Gastrocnemius medialis (tissue), 4 donors: Measurements from ENCODE around the gene ZNF687.

Experiments used
- POLR2A ChIP-seq, 2 donors: fragments of 450-650 bp; IDR thresholded peaks; one replicate each; pipeline ENCODE4 v1.6.1; 2017; ENCODE audit warnings: antibody characterized with exemption in 2 of 2, mild to moderate bottlenecking in 2 of 2, moderate library complexity in 2 of 2
- TF ChIP-seq, protein P1 (sequence below), 5 experiments: fragments of 450-650 bp in 3 of 5; fragments of 200-600 bp in 2 of 5; sonication (generic) in 2 of 5; IDR thresholded peaks in 4 of 5; conservative IDR thresholded peaks in 1 of 5; 1 replicate in 4 of 5; 2 replicates in 1 of 5; pipeline ENCODE4 v1.5.1; 2016 to 2019; ENCODE audit warnings: antibody characterized with exemption in 5 of 5, mild to moderate bottlenecking in 3 of 5, moderate library complexity in 3 of 5

DNA sequence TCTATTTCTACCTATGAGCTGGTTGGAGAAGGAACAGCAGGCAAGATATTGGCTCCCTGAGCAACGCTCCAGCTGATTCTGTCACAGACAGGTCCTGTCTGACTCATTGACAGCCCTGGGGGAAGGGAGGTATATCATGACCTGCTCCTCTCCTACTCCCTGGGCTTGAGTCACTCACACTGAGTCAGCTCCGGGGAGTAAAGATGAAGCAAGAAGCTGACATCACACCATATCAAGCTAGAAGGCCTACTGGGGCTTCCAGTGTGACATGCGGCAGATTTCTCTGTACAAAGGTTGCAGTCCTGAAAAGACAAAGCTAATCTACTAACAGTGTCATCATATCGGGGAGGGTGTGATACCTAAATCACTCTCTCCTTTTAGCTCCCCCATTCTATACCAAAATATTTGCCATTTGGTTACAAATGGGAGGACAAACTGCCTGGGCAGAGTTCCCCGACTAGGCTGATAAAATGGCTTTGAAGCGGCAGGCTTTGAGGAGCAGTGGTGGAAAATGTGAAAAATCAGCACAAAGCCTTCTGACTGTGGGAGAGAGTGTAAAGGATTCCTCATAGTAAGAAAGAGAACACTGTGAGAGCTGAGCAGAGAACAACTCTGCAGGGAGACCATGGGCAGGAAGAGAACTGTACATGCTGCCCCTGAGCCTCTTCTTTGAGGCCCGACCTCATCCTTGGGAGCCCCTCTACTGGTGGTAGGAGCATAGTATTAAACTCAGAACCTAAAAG, 29.7 kb downstream of the ZNF687 start:
- TF ChIP-seq, protein P1, sequence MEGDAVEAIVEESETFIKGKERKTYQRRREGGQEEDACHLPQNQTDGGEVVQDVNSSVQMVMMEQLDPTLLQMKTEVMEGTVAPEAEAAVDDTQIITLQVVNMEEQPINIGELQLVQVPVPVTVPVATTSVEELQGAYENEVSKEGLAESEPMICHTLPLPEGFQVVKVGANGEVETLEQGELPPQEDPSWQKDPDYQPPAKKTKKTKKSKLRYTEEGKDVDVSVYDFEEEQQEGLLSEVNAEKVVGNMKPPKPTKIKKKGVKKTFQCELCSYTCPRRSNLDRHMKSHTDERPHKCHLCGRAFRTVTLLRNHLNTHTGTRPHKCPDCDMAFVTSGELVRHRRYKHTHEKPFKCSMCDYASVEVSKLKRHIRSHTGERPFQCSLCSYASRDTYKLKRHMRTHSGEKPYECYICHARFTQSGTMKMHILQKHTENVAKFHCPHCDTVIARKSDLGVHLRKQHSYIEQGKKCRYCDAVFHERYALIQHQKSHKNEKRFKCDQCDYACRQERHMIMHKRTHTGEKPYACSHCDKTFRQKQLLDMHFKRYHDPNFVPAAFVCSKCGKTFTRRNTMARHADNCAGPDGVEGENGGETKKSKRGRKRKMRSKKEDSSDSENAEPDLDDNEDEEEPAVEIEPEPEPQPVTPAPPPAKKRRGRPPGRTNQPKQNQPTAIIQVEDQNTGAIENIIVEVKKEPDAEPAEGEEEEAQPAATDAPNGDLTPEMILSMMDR (IDR thresholded peaks at IDR 0.05 in 4 of 5, conservative IDR thresholded peaks at IDR 0.05 in 1 of 5) = no peak
- TF ChIP-seq POLR2A (IDR thresholded peaks at IDR 0.05) = peak; percentile 15 to 16
